ENCODE results near the gene CEP97. TPM values are rescaled to one million over a fixed set of nuclear protein-coding genes. Genes with fewer than 3 reads are reported as not detected.

CEP97 gene
- total and polyA plus RNA-seq, 11 donors = 1.9 to 12.3 (median 6.8) TPM

GRCh38 chr3:101778385-101779046 is 54.1 kb downstream of the CEP97 start:
- peaks cover 0 to 18% (median 12%) of the 10 kb centered on the region in 9 donors for H3K36me3 ChIP-seq
- DNase-seq = no peak
- ATAC-seq = no peak
- no peaks in the 10 kb centered on the region for H3K9me3 ChIP-seq
- H3K4me3 ChIP-seq = peak overlapping the region; percentile 71 to 97 (median 88)
- 23 to 45% (median 25%) methylated on average over 13 to 21 of the region's 21 CpGs for WGBS, 4 donors
- peak overlapping the region; percentile 68 to 95 (median 89) for H3K27ac ChIP-seq
- H3K27me3 ChIP-seq = no peaks in the 10 kb centered on the region
- no peak for TF ChIP-seq CTCF (IDR thresholded peaks at IDR 0.05)
- TF ChIP-seq POLR2A (IDR thresholded peaks at IDR 0.05) = no peak
- intact Hi-C loops (cut with DNase I) = loop anchor here in 5 of 10 donors (2.0 to 10.0 kb wide), 3 partner anchors 51 to 214 kb away; partner anchors contain the start of genes CEP97 (in 3 of the 5) and TRMT10C (in 1 of the 5)
- H3K4me1 ChIP-seq = peaks cover 0 to 31% (median 19%) of the 10 kb centered on the region in 12 donors

- no peaks in the 10 kb centered on the region for H3K9me3 ChIP-seq
- peaks cover 0 to 31% (median 19%) of the 10 kb centered on the region in 12 donors for H3K4me1 ChIP-seq
- intact Hi-C loops (cut with DNase I) = loop anchor here in 5 of 10 donors (2.0 to 10.0 kb wide), 3 partner anchors 52 to 214 kb away; partner anchors contain the start of genes CEP97 (in 3 of the 5) and TRMT10C (in 1 of the 5)
- peak within 1 kb of the TSS; percentile 68 to 95 (median 89) for H3K27ac ChIP-seq
- peaks cover 0 to 25% (median 19%) of the 10 kb centered on the region in 9 donors for H3K36me3 ChIP-seq
- no peaks in the 10 kb centered on the region for H3K27me3 ChIP-seq
- peak; percentile 87 to 98 (median 96) for ATAC-seq
- 0 to 2% (median 1%) methylated on average over 18 to 78 of the region's 78 CpGs for WGBS, 4 donors
- peak within 1 kb of the TSS; percentile 71 to 97 (median 88) for H3K4me3 ChIP-seq
- TF ChIP-seq CTCF (IDR thresholded peaks at IDR 0.05) (peak in 1 of 12 donors; percentile 7), POLR2A (IDR thresholded peaks at IDR 0.05) (peak in 1 of 2 donors; percentile 70)
- DNase-seq = peak; percentile 92 to 96 (median 93)
Observed at GRCh38 chr3:101779047-101779821, 54.8 kb downstream of the CEP97 start, which contains the start of gene NXPE3. NXPE3 (plus strand) TSS chr3:101779211; CDS start chr3:101785597, 6,386 bp downstream.

GRCh38 chr3:101779822-101780381 is 55.5 kb downstream of the CEP97 start:
- 11 to 15% (median 12%) methylated on average over 9 of the region's 9 CpGs for WGBS, 4 donors
- TF ChIP-seq CTCF (IDR thresholded peaks at IDR 0.05) = no peak
- TF ChIP-seq POLR2A (IDR thresholded peaks at IDR 0.05) = no peak
- peak in 3 of 4 donors; percentile 60 to 76 (median 70) for ATAC-seq

More at GRCh38 chr3:101779822-101780381, 55.5 kb downstream of the CEP97 start:
- Histone ChIP-seq H3K27ac (peak overlapping the region; percentile 68 to 95 (median 89)), H3K36me3 (peaks cover 0 to 32% (median 24%) of the 10 kb centered on the region in 9 donors), H3K4me3 (peak overlapping the region; percentile 71 to 97 (median 88)), H3K4me1 (peaks cover 0 to 37% (median 19%) of the 10 kb centered on the region in 12 donors), H3K9me3 (no peaks in the 10 kb centered on the region), H3K27me3 (no peaks in the 10 kb centered on the region)
- DNase-seq = no peak
- intact Hi-C loops (cut with DNase I) = loop anchor here in 5 of 10 donors (2.0 to 10.0 kb wide), 3 partner anchors 53 to 215 kb away; partner anchors contain the start of genes CEP97 (in 3 of the 5) and TRMT10C (in 1 of the 5)

Measured in heart left ventricle (tissue), 16 donors.